Natural killer cell (primary cell): Measurements from ENCODE around the gene ABCA12. TPM values are rescaled to one million over a fixed set of nuclear protein-coding genes. Genes with fewer than 3 reads are reported as not detected.

Experiments used
- ATAC-seq, 3 donors: fragments of 150-1000 bp in 2 of 3; fragments of 200-7000 bp in 1 of 3; cut with Tn5 transposase; 1 replicate in 1 of 3; 2 replicates in 2 of 3; pipeline ENCODE4 v1.10.0; 2021; ENCODE audit warnings: mild to moderate bottlenecking in 2 of 3, moderate library complexity in 2 of 3
- DNase-seq, 2 donors: peaks; one replicate each; pipeline versions ENCODE4 v3.0.0 to v3.0.0-alpha.2; 2013 to 2021; ENCODE audit warnings: mixed read lengths in 1 of 2
- H3K27ac ChIP-seq: one replicate; pipeline ENCODE4 v1.5.1; 2013; ENCODE audit warnings: mild to moderate bottlenecking, low read length
- H3K27me3 ChIP-seq: one replicate; pipeline ENCODE4 v1.6.1; 2013; ENCODE audit warnings: low read length; ENCODE audit not compliant: control insufficient read depth, insufficient read depth
- H3K36me3 ChIP-seq: one replicate; pipeline ENCODE4 v1.6.1; 2013; ENCODE audit warnings: low read length; ENCODE audit not compliant: control insufficient read depth, insufficient read depth
- H3K4me1 ChIP-seq: one replicate; pipeline ENCODE4 v1.6.1; 2013; ENCODE audit warnings: low read length; ENCODE audit not compliant: control insufficient read depth, insufficient read depth
- H3K4me3 ChIP-seq: one replicate; pipeline ENCODE4 v1.5.1; 2013; ENCODE audit warnings: low read length
- H3K9me3 ChIP-seq: one replicate; pipeline ENCODE4 v1.6.1; 2013; ENCODE audit warnings: low read length; ENCODE audit not compliant: control insufficient read depth, insufficient read depth
- H3K27ac Mint-ChIP-seq, 2 donors: one replicate each; pipeline ENCODE4 v1.8.0; 2022; ENCODE audit warnings: mild to moderate bottlenecking in 2 of 2, mixed read lengths in 2 of 2, moderate library complexity in 1 of 2
- H3K27me3 Mint-ChIP-seq, 2 donors: one replicate each; pipeline ENCODE4 v1.8.0; 2022; ENCODE audit warnings: low read depth in 2 of 2, mixed read lengths in 2 of 2
- H3K36me3 Mint-ChIP-seq: one replicate; pipeline ENCODE4 v1.8.0; 2022; ENCODE audit warnings: mixed read lengths
- H3K4me1 Mint-ChIP-seq, 2 donors: one replicate each; pipeline ENCODE4 v1.8.0; 2022; ENCODE audit warnings: mixed read lengths in 2 of 2
- H3K4me3 Mint-ChIP-seq: one replicate; pipeline ENCODE4 v1.8.0; 2022; ENCODE audit warnings: mild to moderate bottlenecking, moderate library complexity, mixed read lengths
- H3K9me3 Mint-ChIP-seq, 2 donors: one replicate each; pipeline ENCODE4 v1.8.0; 2022; ENCODE audit warnings: mixed read lengths in 2 of 2
- CTCF ChIP-seq: fragments of 200-600 bp; IDR thresholded peaks from one replicate; pipeline ENCODE4 v1.8.0; 2022; ENCODE audit warnings: antibody characterized with exemption
- WGBS: methylation state at CpG from one replicate; pipeline ENCODE4 v1.1.7; 2013; ENCODE audit warnings: missing lambda C conversion rate; ENCODE audit not compliant: insufficient coverage; 5-methylcytosine and 5-hydroxymethylcytosine counted together
- intact Hi-C: fragments of 100-400 bp; cut with micrococcal nuclease; formaldehyde crosslinking; loops from one replicate; pipeline ENCODE4 v1.14.2; 2022
- total RNA-seq, 4 donors: library from RNA; stranded (reverse); fragments of 120-200 nt in 1 of 4; gene quantifications; one replicate each; pipeline versions ENCODE4 v1.2.3 to v1.2.4, GENCODE V29; 2013 to 2022

ABCA12 gene
- total RNA-seq, 3 donors from 2014 or later (not counting 1 experiment from before 2014, with no cell fraction given) = not detected

- Mint-ChIP-seq H3K4me1 (no peaks in the 10 kb centered on the region), H3K27ac (no peak overlapping the region), H3K27me3 (no peaks in the 10 kb centered on the region), H3K4me3 (no peak overlapping the region), H3K36me3 (no peaks in the 10 kb centered on the region), H3K9me3 (no peaks in the 10 kb centered on the region)
- no peaks in the 10 kb centered on the region for H3K27me3 ChIP-seq
- no peak for TF ChIP-seq CTCF
- no peak for ATAC-seq
- DNase-seq = no peak
- no peaks in the 10 kb centered on the region for H3K36me3 ChIP-seq
- H3K9me3 ChIP-seq = no peaks in the 10 kb centered on the region
- H3K27ac ChIP-seq = no peak overlapping the region
- intact Hi-C loops = no loop called here
- H3K4me3 ChIP-seq = no peak overlapping the region
- 76% methylated on average over 6 of the region's 8 CpGs for WGBS
- no peaks in the 10 kb centered on the region for H3K4me1 ChIP-seq
These were observed 118.8 kb downstream of the ABCA12 start for GRCh38 chr2:215019521-215020145.

DNA sequence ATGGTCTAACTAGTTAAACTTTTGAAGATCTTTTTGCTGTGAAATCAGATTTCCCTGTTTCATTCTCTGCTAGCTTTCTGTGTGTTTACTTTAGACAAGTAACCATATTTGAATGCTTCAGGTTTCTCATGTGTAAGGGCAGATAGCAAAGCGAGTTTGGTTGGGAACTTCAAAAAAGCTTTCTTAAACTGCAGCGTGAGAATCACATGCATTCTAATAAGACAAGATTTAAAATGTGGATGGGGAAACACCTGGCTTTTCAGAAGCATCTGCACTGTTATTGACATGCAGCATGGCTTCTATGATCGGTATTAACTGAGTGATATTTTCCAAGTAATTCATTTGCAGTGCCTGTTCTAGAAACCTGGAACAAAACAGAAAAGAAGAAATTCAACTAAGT is 119.3 kb downstream of the ABCA12 start:
- no peaks in the 10 kb centered on the region for H3K4me1 ChIP-seq
- no peaks in the 10 kb centered on the region for H3K27me3 Mint-ChIP-seq

GRCh38 chr2:215015421-215015820 is 123.0 kb downstream of the ABCA12 start:
- Mint-ChIP-seq H3K4me3 (no peak overlapping the region), H3K36me3 (no peaks in the 10 kb centered on the region), H3K9me3 (peaks cover 0 to 2% of the 10 kb centered on the region in 2 donors), H3K27me3 (no peaks in the 10 kb centered on the region), H3K27ac (no peak overlapping the region), H3K4me1 (no peaks in the 10 kb centered on the region)
- ATAC-seq (no peak), DNase-seq (no peak)
- H3K27ac ChIP-seq = no peak overlapping the region
- no peaks in the 10 kb centered on the region for H3K4me1 ChIP-seq
- 100% methylated on average over 2 of the region's 3 CpGs for WGBS
- no peaks in the 10 kb centered on the region for H3K36me3 ChIP-seq
- TF ChIP-seq CTCF = no peak
- intact Hi-C loops = no loop called here
- H3K27me3 ChIP-seq = no peaks in the 10 kb centered on the region
- no peaks in the 10 kb centered on the region for H3K9me3 ChIP-seq
- no peak overlapping the region for H3K4me3 ChIP-seq

More for the DNA sequence above, 119.3 kb downstream of the ABCA12 start:
- intact Hi-C loops = no loop called here
- DNase-seq (no peak), ATAC-seq (no peak)
- no peaks in the 10 kb centered on the region for H3K9me3 Mint-ChIP-seq
- no peaks in the 10 kb centered on the region for H3K36me3 ChIP-seq
- H3K27me3 ChIP-seq = no peaks in the 10 kb centered on the region
- no peak overlapping the region for H3K4me3 ChIP-seq
- WGBS = 83% methylated on average over 3 of the region's 3 CpGs
- H3K36me3 Mint-ChIP-seq = no peaks in the 10 kb centered on the region
- no peak overlapping the region for H3K4me3 Mint-ChIP-seq
- H3K27ac ChIP-seq = no peak overlapping the region
- TF ChIP-seq CTCF = no peak
- no peak overlapping the region for H3K27ac Mint-ChIP-seq
- H3K9me3 ChIP-seq = no peaks in the 10 kb centered on the region
- H3K4me1 Mint-ChIP-seq = no peaks in the 10 kb centered on the region

DNA sequence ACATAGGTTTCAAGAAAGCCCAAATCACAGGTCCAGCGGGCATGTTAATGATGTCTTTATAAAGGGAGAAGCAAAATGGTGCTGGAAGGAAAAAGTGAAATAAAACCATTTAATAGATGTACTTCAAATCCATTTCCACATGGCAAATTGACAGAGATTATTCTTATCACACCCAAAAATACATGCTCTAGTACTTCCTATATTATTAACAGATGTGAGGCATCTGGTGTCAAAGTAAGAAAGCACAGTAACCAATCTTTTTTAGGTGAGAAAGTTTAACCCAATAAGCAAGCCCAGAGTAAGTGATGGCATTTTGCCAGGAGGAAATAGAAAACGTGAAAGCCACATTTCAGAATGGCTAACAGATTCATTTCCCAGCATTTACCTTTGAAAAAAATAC is 128.0 kb downstream of the ABCA12 start:
- no peaks in the 10 kb centered on the region for H3K9me3 ChIP-seq
- H3K27ac ChIP-seq = no peak overlapping the region
- peaks cover 0 to 2% of the 10 kb centered on the region in 2 donors for H3K9me3 Mint-ChIP-seq
- H3K36me3 Mint-ChIP-seq = no peaks in the 10 kb centered on the region
- 0% methylated on average over 1 of the region's 2 CpGs for WGBS
- H3K4me1 ChIP-seq = no peaks in the 10 kb centered on the region
- no peaks in the 10 kb centered on the region for H3K27me3 Mint-ChIP-seq
- no peaks in the 10 kb centered on the region for H3K27me3 ChIP-seq
- H3K4me1 Mint-ChIP-seq = no peaks in the 10 kb centered on the region
- intact Hi-C loops = no loop called here
- H3K4me3 Mint-ChIP-seq = no peak overlapping the region
- DNase-seq = no peak
- ATAC-seq = no peak
- H3K27ac Mint-ChIP-seq = no peak overlapping the region
- no peak for TF ChIP-seq CTCF
- no peak overlapping the region for H3K4me3 ChIP-seq
- H3K36me3 ChIP-seq = no peaks in the 10 kb centered on the region
